GM18502 (cell line): ENCODE measurements around the gene ATF7IP.
"Not testable (repeated sequence)": the region's sequence is repeated elsewhere in the genome, so short reads cannot be mapped to it uniquely, and the experiment has no call there.

Experiments used
- ATAC-seq: cut with Tn5 transposase; IDR thresholded peaks from one replicate; pipeline ENCODE4 v1.9.1; 2021; ENCODE audit warnings: mild to moderate bottlenecking; ENCODE audit not compliant: unreplicated experiment, poor library complexity

Gene ATF7IP

DNA sequence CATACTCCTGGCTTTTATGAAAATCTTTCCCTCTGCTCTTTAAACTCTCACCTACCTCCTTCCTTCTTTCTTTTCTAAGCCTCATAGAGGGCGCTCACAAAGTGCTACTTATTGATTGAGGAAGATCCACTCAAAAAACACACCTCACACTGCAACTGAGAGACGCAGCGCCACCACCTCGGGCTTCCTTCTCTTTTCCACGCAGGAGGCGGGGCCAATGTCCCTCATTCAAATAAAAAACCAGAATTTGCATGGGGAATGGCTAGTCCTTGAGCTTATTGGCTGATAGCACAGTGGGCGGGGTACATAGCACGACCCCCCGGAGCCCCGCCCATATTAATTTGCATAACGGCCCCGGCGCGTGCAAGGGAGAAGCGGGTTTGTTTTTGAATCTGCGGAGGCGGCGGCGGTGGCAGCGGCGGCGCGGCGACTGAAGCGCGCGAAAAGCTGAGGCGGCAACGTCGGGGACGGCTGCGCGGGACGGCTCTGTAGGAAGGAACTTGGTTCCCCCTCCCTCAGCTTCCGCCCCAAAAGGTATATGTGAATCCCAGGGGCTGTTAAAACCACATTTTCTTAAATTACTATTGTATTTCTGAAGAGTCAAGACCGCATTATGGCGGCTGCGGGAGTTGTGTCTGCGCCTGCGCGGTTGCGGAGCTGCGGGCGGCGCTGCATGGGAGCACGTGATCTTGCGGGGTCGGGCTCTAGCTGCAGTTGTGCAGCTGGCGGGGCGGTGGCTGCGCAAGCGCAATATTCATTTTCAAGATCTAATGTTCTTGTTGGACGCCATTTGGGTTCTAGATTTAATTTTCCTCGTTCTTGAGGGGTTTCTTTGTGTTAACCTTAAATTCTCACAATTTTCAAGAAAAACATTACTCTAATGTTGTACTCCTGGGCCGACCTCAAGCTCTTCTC is at the start of gene ATF7IP:
Gene ATF7IP, plus strand, starts transcription at position 389 of the 915 bp plus-strand sequence. CDS start 58,234 bp downstream, outside the sequence.
- ATAC-seq, result peak; percentile 72

GRCh38 chr12:14317362-14318146 is 47.9 kb upstream of the ATF7IP start:
- no peak for ATAC-seq

DNA sequence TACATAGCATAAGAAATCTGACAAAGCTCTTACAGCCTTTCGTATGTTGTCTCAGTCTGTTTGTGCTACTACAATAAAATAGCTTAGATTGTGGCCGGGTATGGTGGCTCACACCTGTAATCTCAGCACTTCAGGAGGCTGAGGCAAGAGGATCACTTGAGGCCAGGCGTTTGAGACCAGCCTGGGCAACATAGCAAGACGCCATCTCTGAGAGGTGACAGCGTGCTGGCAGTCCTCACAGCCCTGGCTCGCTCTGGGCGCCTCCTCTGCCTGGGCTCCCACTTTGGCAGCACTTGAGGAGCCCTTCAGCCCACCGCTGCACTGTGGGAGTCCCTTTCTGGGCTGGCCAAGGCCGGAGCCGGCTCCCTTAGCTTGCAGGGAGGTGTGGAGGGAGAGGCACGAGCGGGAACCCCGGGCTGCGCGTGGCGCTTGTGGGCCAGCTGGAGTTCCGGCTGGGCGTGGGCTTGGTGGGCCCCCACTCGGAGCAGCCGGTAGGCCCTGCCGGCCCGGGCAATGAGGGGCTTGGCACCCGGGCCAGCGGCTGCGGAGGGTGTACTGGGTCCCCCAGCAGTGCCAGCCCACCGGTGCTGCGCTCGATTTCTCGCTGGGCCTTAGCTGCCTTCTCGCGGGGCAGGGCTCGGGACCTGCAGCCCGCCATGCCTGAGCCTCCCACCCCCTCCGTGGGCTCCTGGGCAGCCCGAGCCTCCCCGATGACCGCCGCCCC is 45.6 kb upstream of the ATF7IP start:
- not testable (repeated sequence) for ATAC-seq

- no peak for ATAC-seq
Observed at GRCh38 chr12:14322403-14322802, 43.1 kb upstream of the ATF7IP start.

DNA sequence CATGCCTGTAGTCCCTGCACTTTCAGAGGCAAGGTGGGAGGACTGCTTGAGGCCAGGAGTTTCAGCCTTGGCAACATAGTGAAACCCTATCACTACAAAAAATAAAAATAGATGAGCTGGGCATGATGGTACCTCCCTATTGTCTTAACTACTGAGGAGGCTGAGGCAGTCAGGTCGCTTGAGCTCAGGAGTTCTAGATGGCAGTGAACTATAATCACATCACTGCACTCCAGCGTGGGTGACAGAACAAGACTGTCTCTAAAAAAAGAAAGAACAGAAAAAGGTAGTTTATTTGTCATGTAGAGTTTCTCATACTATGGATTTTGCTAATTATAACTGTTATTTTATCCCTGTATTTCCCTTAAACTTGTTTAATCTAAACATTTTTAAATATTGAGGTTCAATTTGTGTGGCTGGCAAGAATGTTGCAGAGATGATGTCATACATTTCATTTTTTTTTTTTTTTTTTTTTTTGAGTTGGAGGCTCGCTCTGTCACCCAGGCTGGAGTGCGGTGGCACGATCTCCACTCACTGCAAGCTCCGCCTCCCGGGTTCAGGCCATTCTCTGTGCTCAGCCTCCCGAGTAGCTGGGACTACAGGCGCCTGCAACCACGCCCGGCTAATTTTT is 39.7 kb upstream of the ATF7IP start:
- ATAC-seq, result no peak

- ATAC-seq, result no peak
Observed at GRCh38 chr12:14326699-14327098, 38.8 kb upstream of the ATF7IP start.

DNA sequence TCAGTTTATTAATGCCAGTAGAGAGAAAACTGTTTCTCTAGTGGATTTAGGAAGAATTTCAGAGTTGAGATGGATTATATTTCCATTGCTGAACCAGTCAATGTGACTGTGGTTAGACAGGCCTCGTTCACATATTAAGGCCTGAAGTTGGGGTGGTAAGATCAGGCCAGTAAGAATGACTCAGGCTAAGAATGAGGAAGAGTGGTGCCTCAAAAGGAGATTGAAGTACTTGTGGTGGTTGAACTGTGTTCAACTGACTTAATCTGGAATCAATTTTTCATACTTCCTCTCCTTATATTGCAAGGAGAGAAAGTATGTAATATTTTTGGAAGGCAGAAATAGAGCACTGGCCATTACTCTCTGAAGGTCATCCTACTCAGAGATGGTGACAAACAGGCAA is 37.8 kb upstream of the ATF7IP start:
- no peak for ATAC-seq

DNA sequence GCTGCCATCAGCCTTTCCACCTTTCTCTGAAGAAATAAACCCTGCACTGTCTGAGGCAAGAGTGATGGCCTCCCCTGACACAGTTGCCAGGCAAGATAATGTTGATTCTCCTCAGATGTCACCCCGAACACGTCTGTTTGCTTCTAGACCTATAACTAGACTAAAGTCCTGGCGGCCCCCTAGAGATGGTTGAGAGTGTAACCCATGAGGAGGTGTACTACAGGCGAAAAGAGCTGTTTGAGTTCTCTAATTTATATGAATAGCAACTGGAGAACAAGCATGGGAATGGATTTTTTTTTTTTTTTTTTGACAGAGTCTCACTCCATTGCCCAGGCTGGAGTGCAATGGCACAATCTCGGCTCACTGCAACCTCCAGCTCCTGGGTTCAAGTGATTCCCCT is 33.0 kb upstream of the ATF7IP start:
- ATAC-seq, result no peak

DNA sequence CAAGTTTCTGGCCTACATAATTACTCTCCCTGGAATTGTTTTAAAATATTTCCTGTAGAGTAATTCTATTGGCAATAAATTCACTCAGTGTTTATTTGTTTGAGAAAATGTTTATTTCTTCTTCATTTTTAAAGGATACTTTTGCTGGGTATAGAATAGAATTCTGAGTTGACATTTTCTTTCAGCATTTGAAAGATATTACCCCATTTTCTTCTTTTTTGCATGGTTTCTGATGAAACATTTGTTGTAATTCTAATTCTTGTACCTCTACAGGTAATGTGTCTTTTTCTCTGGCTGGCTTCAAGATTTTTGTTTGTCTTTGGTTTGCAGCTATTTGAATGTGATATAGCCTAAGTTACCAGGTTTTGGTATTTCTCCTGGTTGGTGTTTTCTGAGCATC is 25.1 kb upstream of the ATF7IP start:
- ATAC-seq, result no peak

- ATAC-seq, result not testable (repeated sequence)
Observed at GRCh38 chr12:14351524-14351923, 14.0 kb upstream of the ATF7IP start.

GRCh38 chr12:14352066-14352465 is 13.4 kb upstream of the ATF7IP start:
- ATAC-seq, result not testable (repeated sequence)

- ATAC-seq, result not testable (repeated sequence)
Observed at GRCh38 chr12:14354665-14355064, 10.8 kb upstream of the ATF7IP start.

- ATAC-seq, result no peak
Observed at GRCh38 chr12:14356147-14356546, 9.3 kb upstream of the ATF7IP start.

- no peak for ATAC-seq
Observed at GRCh38 chr12:14357486-14357885, 8.0 kb upstream of the ATF7IP start.

- ATAC-seq, result peak; percentile 38
Observed at GRCh38 chr12:14362352-14362751, 3.1 kb upstream of the ATF7IP start.

- no peak for ATAC-seq
Observed at GRCh38 chr12:14364583-14365271, 755 bp upstream of the ATF7IP start.

GRCh38 chr12:14366209-14367039 is 942 bp downstream of the ATF7IP start:
- no peak for ATAC-seq

DNA sequence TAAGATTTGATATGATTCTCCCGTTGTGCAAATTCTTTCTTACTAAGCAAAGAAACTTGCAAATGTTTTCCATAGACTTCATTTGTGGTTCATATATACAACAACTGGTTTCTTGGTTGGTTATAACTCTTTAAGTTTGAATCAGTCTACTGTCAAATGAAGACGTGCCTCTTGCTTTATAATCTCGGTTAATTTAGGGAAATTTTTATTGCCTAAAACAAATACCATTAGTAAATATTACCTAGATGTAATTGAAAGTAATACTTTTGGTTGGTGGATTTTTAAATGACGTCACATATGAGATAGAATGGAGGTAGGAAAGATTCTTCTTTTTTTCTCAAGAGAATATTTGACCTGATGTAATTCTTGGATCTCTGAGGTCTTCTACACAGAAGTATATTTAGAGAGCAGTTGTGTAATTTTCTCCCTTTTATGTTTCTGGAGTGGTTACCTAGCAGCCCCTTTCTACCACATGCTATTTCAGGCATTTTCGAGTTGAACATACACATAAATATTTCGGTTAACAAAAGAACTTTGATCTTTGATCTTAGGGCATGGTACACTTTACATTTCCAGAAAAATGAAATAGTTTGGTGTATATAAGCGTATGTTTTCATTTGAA is 1.7 kb downstream of the ATF7IP start:
- peak; percentile 49 for ATAC-seq
